Naive thymus-derived CD8-positive, alpha-beta T cell (primary cell): ENCODE data around the gene GRID1. TPM values are rescaled to one million over a fixed set of nuclear protein-coding genes. Genes with fewer than 3 reads are reported as not detected.

Source experiments
- ATAC-seq, 2 donors: fragments of 150-1000 bp; cut with Tn5 transposase in 1 of 2; sonication (Bioruptor Pico), chemical (Tn5 transposase) in 1 of 2; 1 replicate in 1 of 2; 2 replicates in 1 of 2; pipeline ENCODE4 v1.10.0; 2021; ENCODE audit warnings: mild to moderate bottlenecking in 2 of 2, moderate library complexity in 2 of 2
- POLR2A ChIA-PET: fragments of 350-600 bp; sonication (Branson Sonifier 250); formaldehyde crosslinking; loops from one replicate; lab custom pipeline; 2021; ENCODE audit warnings: antibody characterized with exemption; lab: Charles Lee
- DNase-seq, 10 donors: peaks; one replicate each; pipeline versions ENCODE4 v3.0.0 to v3.0.0-alpha.2; 2020 to 2022
- H3K27ac Mint-ChIP-seq, 10 donors: one replicate each; pipeline ENCODE4 v1.8.0; 2020 to 2022; ENCODE audit warnings: mild to moderate bottlenecking in 10 of 10, mixed read lengths in 10 of 10, moderate library complexity in 4 of 10, inconsistent platforms in 1 of 10
- H3K27me3 Mint-ChIP-seq, 5 donors: one replicate each; pipeline ENCODE4 v1.8.0; 2021 to 2022; ENCODE audit warnings: mixed read lengths in 5 of 5
- H3K36me3 Mint-ChIP-seq, 3 donors: one replicate each; pipeline ENCODE4 v1.8.0; 2020 to 2022; ENCODE audit warnings: mixed read lengths in 3 of 3, mild to moderate bottlenecking in 2 of 3, inconsistent platforms in 1 of 3
- H3K4me1 Mint-ChIP-seq, 4 donors: one replicate each; pipeline ENCODE4 v1.8.0; 2021 to 2022; ENCODE audit warnings: mixed read lengths in 4 of 4
- H3K4me3 Mint-ChIP-seq, 10 donors: one replicate each; pipeline ENCODE4 v1.8.0; 2020 to 2022; ENCODE audit warnings: mild to moderate bottlenecking in 10 of 10, mixed read lengths in 10 of 10, moderate library complexity in 6 of 10, inconsistent platforms in 1 of 10
- H3K9me3 Mint-ChIP-seq, 9 donors: one replicate each; pipeline ENCODE4 v1.8.0; 2020 to 2022; ENCODE audit warnings: mixed read lengths in 9 of 9, mild to moderate bottlenecking in 3 of 9, inconsistent platforms in 1 of 9, moderate library complexity in 1 of 9
- polyA plus RNA-seq, 3 donors: library from polyadenylated mRNA; unstranded; fragments of 300-500 nt; fragmentation: Illumina TruSeq; gene quantifications; one replicate each; pipeline ENCODE4 v1.2.3, GENCODE V29; 2021
- total RNA-seq, 8 experiments: library from RNA in 2 of 8; stranded (reverse) in 2 of 8; gene quantifications; one replicate each; pipeline ENCODE4 v1.2.3 and lab custom pipeline; 2021 to 2026

GRID1 gene
- total and polyA plus RNA-seq, 5 experiments from 2014 or later = not detected

DNA sequence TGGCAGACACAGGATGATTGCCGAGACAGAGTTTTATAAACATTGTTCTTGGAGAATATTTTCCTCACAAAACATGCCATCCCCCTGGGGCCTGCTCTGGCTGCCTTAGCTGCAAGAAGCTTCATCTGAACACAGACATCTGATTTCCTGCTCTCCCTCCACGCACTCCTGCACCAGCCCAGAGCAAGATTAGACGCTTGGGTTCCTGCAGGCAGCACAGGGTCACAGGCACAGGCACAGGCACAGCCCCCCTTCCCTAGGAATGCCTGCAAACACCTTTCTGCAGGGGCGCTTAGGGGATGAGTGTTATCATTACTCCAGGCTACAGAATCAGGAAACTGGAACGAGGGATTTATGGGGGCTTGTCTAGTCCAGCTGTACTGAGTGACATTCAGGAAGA is 450.3 kb downstream of the GRID1 start:
- DNase-seq (no peak), ATAC-seq (no peak)
- POLR2A ChIA-PET = no interaction called here
- no peaks in the 10 kb centered on the region for H3K36me3 Mint-ChIP-seq
- no peak overlapping the region for H3K27ac Mint-ChIP-seq
- peaks cover 0 to 14% (median 2%) of the 10 kb centered on the region in 5 donors for H3K27me3 Mint-ChIP-seq
- H3K4me3 Mint-ChIP-seq = no peak overlapping the region
- H3K4me1 Mint-ChIP-seq = no peaks in the 10 kb centered on the region
- peaks cover 0 to 3% (median 0%) of the 10 kb centered on the region in 9 donors for H3K9me3 Mint-ChIP-seq

DNA sequence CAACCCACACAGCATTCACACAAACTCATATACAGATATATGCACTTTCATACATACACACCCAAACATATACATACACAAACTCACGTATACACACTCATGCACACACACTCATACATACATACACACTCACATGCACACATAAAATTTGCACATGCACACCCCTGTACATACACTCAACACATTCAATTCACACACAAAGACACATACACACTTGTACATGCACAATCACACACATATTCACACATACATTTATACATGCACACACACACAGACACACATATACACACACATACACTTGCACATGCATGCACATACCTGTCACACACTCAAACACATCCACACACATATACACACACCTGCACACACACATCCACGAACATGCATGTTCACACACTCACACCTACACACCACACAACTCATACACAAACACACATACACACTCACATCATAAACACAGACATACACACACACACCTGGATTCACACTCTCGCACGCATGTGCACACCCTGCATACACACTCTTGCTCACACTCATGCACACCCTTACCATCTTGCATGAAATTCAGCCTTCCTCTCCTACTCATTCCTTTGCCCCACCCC is 451.2 kb downstream of the GRID1 start:
- H3K9me3 Mint-ChIP-seq = peaks cover 0 to 3% (median 0%) of the 10 kb centered on the region in 9 donors
- ATAC-seq (no peak), DNase-seq (no peak)
- no peaks in the 10 kb centered on the region for H3K4me1 Mint-ChIP-seq
- peaks cover 2 to 9% (median 4%) of the 10 kb centered on the region in 5 donors for H3K27me3 Mint-ChIP-seq
- no peak overlapping the region for H3K4me3 Mint-ChIP-seq
- POLR2A ChIA-PET = no interaction called here
- no peak overlapping the region for H3K27ac Mint-ChIP-seq
- no peaks in the 10 kb centered on the region for H3K36me3 Mint-ChIP-seq

DNA sequence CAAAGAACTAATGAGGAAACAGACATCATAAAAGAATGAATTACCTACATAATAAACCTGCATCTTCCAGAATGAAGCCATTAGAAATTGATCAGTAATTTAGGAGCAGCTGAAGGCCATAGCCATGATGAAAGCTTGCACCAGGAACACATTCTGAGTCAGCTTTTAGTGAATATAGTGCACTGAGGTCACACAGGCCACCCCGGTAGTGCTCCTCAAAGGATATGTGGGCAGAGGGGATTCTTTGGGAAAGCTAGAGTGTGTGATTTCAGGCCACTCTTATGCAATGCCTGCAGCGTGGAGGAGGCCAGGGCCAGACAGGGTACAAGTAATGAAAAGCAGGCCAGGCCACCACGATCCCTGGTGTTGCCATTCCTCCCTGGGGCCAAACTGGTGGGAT is 451.9 kb downstream of the GRID1 start:
- Mint-ChIP-seq H3K4me1 (no peaks in the 10 kb centered on the region), H3K9me3 (peaks cover 0 to 3% (median 0%) of the 10 kb centered on the region in 9 donors), H3K36me3 (no peaks in the 10 kb centered on the region), H3K27ac (no peak overlapping the region), H3K4me3 (no peak overlapping the region), H3K27me3 (peaks cover 2 to 7% (median 4%) of the 10 kb centered on the region in 5 donors)
- POLR2A ChIA-PET = no interaction called here
- DNase-seq (no peak), ATAC-seq (no peak)

DNA sequence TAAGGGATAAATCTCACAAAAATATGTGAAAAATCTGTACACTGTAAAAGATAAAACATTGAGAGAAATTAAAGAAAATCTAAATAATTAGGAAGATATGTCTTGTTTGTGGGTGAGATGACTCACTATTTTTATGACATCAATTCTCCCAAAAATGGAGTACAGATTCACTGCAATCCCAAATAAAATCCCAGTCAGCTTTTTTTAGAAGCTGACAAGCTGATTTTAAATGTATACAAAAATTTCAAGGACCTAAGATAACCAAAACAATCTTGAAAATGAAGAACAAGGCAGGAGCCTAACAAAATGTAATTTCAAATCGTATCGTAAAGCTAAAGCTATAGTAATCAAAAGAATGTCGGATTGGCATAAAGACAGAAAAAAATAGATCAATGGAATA is 458.1 kb downstream of the GRID1 start:
- ATAC-seq = no peak
- no peak overlapping the region for H3K27ac Mint-ChIP-seq
- no peaks in the 10 kb centered on the region for H3K4me1 Mint-ChIP-seq
- H3K4me3 Mint-ChIP-seq = no peak overlapping the region
- H3K27me3 Mint-ChIP-seq = peaks cover 0 to 9% (median 4%) of the 10 kb centered on the region in 5 donors
- H3K9me3 Mint-ChIP-seq = no peaks in the 10 kb centered on the region
- POLR2A ChIA-PET = no interaction called here
- DNase-seq = no peak
- H3K36me3 Mint-ChIP-seq = no peaks in the 10 kb centered on the region

DNA sequence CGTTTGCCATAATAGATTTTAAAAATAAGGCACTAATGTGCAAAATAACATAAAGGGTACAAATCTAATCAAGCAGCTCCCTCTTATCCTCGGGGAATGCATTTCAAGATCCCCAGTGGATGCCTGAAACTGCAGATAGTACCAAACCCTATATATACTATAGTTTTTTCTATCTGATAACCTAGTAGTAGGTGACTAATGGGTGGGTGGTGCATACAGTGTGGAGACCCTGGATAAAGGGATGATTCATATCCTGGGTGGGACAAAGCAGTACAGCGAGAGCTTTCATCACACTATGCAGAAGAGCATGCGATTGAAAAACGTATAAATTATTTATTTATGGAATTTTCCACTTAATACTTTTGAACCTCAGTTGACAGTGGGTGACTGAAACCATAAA is 464.5 kb downstream of the GRID1 start:
- Mint-ChIP-seq H3K4me1 (no peaks in the 10 kb centered on the region), H3K36me3 (no peaks in the 10 kb centered on the region), H3K27me3 (peaks cover 4 to 14% (median 10%) of the 10 kb centered on the region in 5 donors), H3K27ac (no peak overlapping the region), H3K4me3 (no peak overlapping the region), H3K9me3 (no peaks in the 10 kb centered on the region)
- DNase-seq = no peak
- POLR2A ChIA-PET = no interaction called here
- no peak for ATAC-seq

DNA sequence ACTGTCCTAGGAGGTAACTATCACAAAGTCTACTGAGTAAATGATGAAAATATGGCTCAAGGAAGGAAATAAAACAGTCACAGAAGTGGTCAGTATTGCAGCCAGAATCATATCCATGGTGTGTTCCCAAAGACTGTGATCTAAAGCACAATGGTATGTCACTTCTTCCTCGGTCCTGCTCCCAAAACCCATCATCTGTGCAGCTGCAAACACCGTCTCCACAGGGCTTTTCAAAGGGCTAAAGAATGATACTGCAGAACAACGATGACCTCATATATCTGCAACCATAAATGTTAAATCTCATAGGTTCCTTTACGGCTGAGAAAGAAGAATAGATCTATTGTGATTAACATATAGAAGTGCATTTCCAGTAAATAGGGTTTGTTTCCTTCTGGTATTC is 465.0 kb downstream of the GRID1 start:
- no peaks in the 10 kb centered on the region for H3K9me3 Mint-ChIP-seq
- no peak overlapping the region for H3K27ac Mint-ChIP-seq
- POLR2A ChIA-PET = no interaction called here
- H3K4me1 Mint-ChIP-seq = no peaks in the 10 kb centered on the region
- no peaks in the 10 kb centered on the region for H3K36me3 Mint-ChIP-seq
- ATAC-seq = no peak
- no peak for DNase-seq
- peaks cover 4 to 14% (median 10%) of the 10 kb centered on the region in 5 donors for H3K27me3 Mint-ChIP-seq
- H3K4me3 Mint-ChIP-seq = no peak overlapping the region

DNA sequence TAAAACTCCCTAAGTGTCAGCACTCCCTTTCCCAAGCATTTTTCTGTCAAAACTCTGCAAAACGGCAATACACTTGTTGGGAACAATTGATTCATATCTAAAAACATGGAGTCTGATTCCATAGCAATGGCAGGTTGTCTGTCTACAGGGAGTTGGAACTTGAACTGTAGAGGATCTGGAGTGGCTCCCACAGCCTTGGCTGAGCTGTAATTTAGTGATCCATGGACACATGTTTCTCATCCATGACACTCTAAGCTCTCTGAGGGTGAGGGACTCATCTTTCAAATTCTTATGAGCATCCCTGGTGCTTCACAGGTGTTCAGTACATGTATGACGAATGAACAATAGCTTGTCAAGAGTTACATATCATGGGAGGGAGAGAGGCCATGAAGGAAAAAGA is 466.1 kb downstream of the GRID1 start:
- ATAC-seq = no peak
- Mint-ChIP-seq H3K36me3 (no peaks in the 10 kb centered on the region), H3K4me1 (no peaks in the 10 kb centered on the region), H3K9me3 (peaks cover 0 to 2% (median 0%) of the 10 kb centered on the region in 9 donors), H3K27me3 (peaks cover 4 to 14% (median 10%) of the 10 kb centered on the region in 5 donors), H3K27ac (no peak overlapping the region), H3K4me3 (no peak overlapping the region)
- DNase-seq = no peak
- POLR2A ChIA-PET = no interaction called here

DNA sequence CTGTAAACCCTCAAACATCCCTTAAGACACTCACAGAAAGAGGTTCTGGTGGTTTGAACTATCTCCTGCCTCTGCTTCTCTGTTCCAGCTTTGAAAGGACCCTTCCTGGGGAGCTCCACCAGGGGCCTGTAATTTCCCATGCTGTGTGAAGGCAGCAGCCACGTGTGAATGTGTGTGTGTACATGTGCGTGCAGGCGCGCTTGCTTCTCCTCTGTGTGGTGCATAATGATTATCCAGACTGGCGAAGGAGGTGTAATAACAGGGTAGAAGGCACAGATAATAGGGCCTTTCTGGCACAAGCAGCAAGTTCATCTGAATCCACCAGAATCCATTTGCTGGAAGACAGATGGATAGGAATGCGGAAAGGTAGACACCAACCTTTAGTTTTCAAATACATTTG is 466.5 kb downstream of the GRID1 start:
- Mint-ChIP-seq H3K27ac (no peak overlapping the region), H3K4me1 (no peaks in the 10 kb centered on the region), H3K36me3 (no peaks in the 10 kb centered on the region), H3K27me3 (peaks cover 7 to 16% (median 10%) of the 10 kb centered on the region in 5 donors), H3K9me3 (peaks cover 0 to 6% (median 0%) of the 10 kb centered on the region in 9 donors), H3K4me3 (no peak overlapping the region)
- DNase-seq (no peak), ATAC-seq (no peak)
- POLR2A ChIA-PET = no interaction called here

DNA sequence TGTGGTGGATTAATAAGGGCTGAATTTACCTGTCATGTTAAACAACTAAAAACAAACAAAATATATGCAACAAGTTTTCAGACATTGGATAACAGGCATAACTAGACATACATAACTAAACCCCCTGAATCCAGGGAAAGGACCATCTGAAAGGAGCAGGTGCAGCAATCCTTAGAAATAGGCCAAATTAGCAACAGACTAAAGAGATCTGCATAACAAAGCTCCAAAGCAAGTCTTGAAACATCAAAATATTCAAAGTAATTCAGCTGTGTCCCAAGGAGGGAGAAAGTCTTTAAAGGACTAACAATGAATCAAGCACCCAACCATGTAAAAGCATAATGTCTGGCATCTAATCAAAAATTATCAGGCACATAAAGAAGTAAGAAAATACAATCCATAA is 475.1 kb downstream of the GRID1 start:
- Mint-ChIP-seq H3K36me3 (peaks cover 0 to 3% (median 0%) of the 10 kb centered on the region in 3 donors), H3K27ac (no peak overlapping the region), H3K27me3 (peaks cover 14 to 40% (median 28%) of the 10 kb centered on the region in 5 donors), H3K4me3 (no peak overlapping the region), H3K9me3 (peaks cover 0 to 19% (median 4%) of the 10 kb centered on the region in 9 donors), H3K4me1 (no peaks in the 10 kb centered on the region)
- ATAC-seq = no peak
- DNase-seq = no peak
- POLR2A ChIA-PET = no interaction called here

DNA sequence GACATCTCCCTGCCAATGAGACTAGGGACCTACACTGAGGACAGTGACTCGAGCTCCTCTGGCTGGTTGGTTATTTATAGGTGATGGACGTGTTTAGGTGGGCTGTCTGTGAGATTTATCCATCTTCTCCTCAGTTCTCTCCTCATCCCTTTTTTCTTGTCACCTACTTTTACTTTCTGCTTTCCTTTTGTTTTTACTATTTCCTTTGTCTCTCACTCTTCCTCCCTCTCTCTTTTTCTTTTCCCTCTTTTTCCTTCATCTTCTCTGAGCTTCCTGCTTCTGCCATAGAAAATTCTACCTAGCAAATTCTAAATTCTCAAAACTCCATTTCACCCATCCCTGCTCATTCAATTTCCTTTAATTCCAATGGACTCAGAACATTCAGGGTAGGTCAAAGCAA is 478.0 kb downstream of the GRID1 start:
- no peaks in the 10 kb centered on the region for H3K4me1 Mint-ChIP-seq
- peaks cover 0 to 15% (median 4%) of the 10 kb centered on the region in 9 donors for H3K9me3 Mint-ChIP-seq
- POLR2A ChIA-PET = no interaction called here
- DNase-seq (no peak), ATAC-seq (no peak)
- peaks cover 0 to 3% (median 0%) of the 10 kb centered on the region in 3 donors for H3K36me3 Mint-ChIP-seq
- no peak overlapping the region for H3K27ac Mint-ChIP-seq
- no peak overlapping the region for H3K4me3 Mint-ChIP-seq
- peaks cover 15 to 40% (median 28%) of the 10 kb centered on the region in 5 donors for H3K27me3 Mint-ChIP-seq

DNA sequence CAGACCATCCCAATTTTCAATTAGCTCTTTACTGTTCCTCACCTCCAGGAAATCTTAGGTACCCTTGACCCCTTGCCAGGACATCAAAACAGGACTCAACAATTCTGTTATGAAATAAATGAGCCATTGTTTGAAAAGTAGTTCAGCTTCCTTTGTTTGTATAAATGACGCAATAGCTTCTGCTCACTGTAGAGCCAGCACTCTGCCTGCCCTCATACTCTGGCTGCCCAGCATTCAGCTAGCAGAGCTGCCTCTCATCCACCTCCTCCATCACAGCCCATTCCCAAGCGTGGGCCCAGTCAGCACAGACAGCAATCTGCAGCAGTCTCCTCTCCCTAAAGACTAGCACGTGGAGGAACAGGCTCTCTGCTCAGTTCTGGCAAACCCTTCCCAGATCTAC is 478.6 kb downstream of the GRID1 start:
- DNase-seq (no peak), ATAC-seq (no peak)
- Mint-ChIP-seq H3K27ac (no peak overlapping the region), H3K4me3 (no peak overlapping the region), H3K27me3 (peaks cover 15 to 40% (median 27%) of the 10 kb centered on the region in 5 donors), H3K4me1 (no peaks in the 10 kb centered on the region), H3K36me3 (peaks cover 0 to 3% (median 0%) of the 10 kb centered on the region in 3 donors), H3K9me3 (peaks cover 0 to 19% (median 5%) of the 10 kb centered on the region in 9 donors)
- POLR2A ChIA-PET = no interaction called here

DNA sequence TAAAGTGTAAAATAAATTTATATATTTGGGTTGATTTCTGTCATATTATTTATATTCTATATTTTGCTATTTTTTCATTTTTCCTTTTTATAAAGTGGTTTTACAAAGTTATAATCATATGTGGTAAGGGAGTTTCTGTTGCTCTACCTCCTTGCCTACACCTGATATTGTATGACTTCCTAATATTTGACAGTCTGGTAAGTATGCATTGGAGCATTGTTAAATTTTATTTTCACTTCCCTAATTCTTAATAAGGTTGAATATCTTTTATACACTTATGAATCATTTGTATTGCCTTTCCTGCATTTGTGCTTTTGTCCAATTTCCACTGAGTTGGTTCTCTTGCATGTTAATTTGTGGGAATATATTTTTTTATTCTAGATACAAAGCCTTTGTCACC is 492.4 kb downstream of the GRID1 start:
- H3K4me1 Mint-ChIP-seq = no peaks in the 10 kb centered on the region

DNA sequence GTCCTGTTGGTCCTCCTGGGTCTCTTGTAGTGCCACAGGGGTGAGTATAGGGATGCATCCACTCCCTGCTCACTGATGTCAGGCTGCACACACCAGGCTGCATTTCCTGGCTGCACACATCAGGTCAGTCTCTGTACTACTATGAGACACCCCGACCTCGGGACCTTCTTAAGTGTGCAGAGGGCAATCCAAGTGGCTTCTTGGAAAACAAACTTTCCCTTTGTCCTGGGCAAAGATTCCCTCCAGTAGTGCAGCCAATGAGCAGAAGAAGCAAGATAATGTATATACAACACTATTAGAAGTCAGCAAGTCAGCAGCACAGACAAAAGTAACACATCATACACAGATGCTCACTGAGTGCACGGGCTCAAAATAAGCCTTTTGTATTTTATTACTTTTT is 493.5 kb downstream of the GRID1 start:
- no peak for ATAC-seq
- Mint-ChIP-seq H3K27ac (no peak overlapping the region), H3K27me3 (peaks cover 0 to 10% (median 7%) of the 10 kb centered on the region in 5 donors), H3K4me3 (no peak overlapping the region), H3K9me3 (peaks cover 0 to 6% (median 0%) of the 10 kb centered on the region in 9 donors), H3K4me1 (no peaks in the 10 kb centered on the region), H3K36me3 (no peaks in the 10 kb centered on the region)
- POLR2A ChIA-PET = no interaction called here
- no peak for DNase-seq

More for the DNA sequence above, 492.4 kb downstream of the GRID1 start:
- Mint-ChIP-seq H3K27ac (no peak overlapping the region), H3K27me3 (peaks cover 0 to 9% (median 7%) of the 10 kb centered on the region in 5 donors), H3K36me3 (no peaks in the 10 kb centered on the region), H3K9me3 (peaks cover 0 to 8% (median 2%) of the 10 kb centered on the region in 9 donors), H3K4me3 (no peak overlapping the region)
- POLR2A ChIA-PET = no interaction called here
- DNase-seq (no peak), ATAC-seq (no peak)
